ENCODE measurements around the gene TBX21.

Gene TBX21

GRCh38 chr17:47791025-47791424, 58.0 kb downstream of the TBX21 start:
- in situ Hi-C loops (cut with MboI; ENCODE audit: low sequenced_read_pairs, unreplicated experiment): loop anchor here (10.0 to 25.0 kb wide), 2 partner anchors 96 to 429 kb away; partner anchors contain the start of gene TBKBP1
- TF ChIP-seq, protein P1, sequence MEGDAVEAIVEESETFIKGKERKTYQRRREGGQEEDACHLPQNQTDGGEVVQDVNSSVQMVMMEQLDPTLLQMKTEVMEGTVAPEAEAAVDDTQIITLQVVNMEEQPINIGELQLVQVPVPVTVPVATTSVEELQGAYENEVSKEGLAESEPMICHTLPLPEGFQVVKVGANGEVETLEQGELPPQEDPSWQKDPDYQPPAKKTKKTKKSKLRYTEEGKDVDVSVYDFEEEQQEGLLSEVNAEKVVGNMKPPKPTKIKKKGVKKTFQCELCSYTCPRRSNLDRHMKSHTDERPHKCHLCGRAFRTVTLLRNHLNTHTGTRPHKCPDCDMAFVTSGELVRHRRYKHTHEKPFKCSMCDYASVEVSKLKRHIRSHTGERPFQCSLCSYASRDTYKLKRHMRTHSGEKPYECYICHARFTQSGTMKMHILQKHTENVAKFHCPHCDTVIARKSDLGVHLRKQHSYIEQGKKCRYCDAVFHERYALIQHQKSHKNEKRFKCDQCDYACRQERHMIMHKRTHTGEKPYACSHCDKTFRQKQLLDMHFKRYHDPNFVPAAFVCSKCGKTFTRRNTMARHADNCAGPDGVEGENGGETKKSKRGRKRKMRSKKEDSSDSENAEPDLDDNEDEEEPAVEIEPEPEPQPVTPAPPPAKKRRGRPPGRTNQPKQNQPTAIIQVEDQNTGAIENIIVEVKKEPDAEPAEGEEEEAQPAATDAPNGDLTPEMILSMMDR (IDR thresholded peaks at IDR 0.05; ENCODE audit: borderline replicate concordance, control extremely low read depth, extremely low read depth, insufficient read depth, missing control alignments): no peak

DNA sequence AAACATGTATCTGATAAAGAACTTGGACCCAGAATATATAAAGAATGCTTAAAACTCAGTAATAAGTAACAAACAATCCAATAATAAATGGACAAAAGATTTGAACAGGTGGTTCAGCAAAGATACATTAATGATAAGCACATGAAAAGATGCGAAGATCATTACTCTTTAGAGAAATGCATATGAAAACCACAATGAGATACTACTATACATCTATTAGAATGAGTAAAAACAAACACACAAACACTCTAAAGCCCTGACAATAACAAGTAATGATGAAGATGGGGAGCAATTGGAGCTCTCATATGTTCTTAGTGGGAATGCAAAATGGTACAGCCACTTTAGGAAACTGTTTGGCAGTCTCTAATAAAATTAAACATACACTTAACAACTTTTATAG, 59.4 kb downstream of the TBX21 start:
- TF ChIP-seq, protein P1 (IDR thresholded peaks at IDR 0.05; ENCODE audit: borderline replicate concordance, control extremely low read depth, extremely low read depth, insufficient read depth, missing control alignments): no peak
- in situ Hi-C loops (cut with MboI; ENCODE audit: low sequenced_read_pairs, unreplicated experiment): loop anchor here (10.0 to 25.0 kb wide), 2 partner anchors 98 to 430 kb away; partner anchors contain the start of gene TBKBP1
- no peak for DNase-seq (ENCODE audit: low spot score)

More at GRCh38 chr17:47791025-47791424, 58.0 kb downstream of the TBX21 start:
- DNase-seq (ENCODE audit: low spot score): no peak

DNA sequence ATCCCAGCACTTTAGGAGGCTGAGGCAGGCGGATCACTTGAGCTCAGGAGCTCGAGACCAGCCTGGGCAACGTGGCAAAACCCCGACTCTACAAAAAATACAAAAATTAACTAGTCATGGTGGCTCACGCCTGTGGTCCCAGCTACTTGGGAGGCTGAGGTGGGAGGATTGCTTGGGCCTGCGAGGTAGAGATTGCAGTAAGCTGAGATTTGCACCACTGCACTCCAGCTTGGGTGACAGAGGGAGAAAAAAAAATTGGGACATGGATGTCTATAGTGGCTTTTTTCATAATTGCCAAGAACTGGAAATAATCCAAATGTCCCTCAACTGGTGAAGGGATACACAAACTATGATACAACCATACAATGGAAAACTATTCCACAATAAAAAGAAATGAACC, 59.9 kb downstream of the TBX21 start:
- TF ChIP-seq, protein P1 (IDR thresholded peaks at IDR 0.05; ENCODE audit: borderline replicate concordance, control extremely low read depth, extremely low read depth, insufficient read depth, missing control alignments): no peak
- DNase-seq (ENCODE audit: low spot score): no peak
- in situ Hi-C loops (cut with MboI; ENCODE audit: low sequenced_read_pairs, unreplicated experiment): loop anchor here (10.0 to 25.0 kb wide), 2 partner anchors 98 to 431 kb away; partner anchors contain the start of gene TBKBP1

All from GM13976 (cell line).